ENCODE results near the gene CTTN.

Gene CTTN

GRCh38 chr11:70430671-70431574 lies 32.6 kb downstream of the CTTN start:
- no peak for TF ChIP-seq CTCF (IDR thresholded peaks at IDR 0.05; ENCODE audit: extremely low read depth, missing control alignments)

GRCh38 chr11:70431611-70432010 lies 33.3 kb downstream of the CTTN start:
- no peak for TF ChIP-seq CTCF (IDR thresholded peaks at IDR 0.05; ENCODE audit: extremely low read depth, missing control alignments)
- no peak for DNase-seq (ENCODE audit: low spot score)

More at GRCh38 chr11:70430671-70431574, 32.6 kb downstream of the CTTN start:
- no peak for DNase-seq (ENCODE audit: low spot score)

GRCh38 chr11:70432065-70432464 lies 33.7 kb downstream of the CTTN start:
- TF ChIP-seq CTCF (IDR thresholded peaks at IDR 0.05; ENCODE audit: extremely low read depth, missing control alignments): no peak

GRCh38 chr11:70432580-70432979 lies 34.3 kb downstream of the CTTN start:
- TF ChIP-seq CTCF (IDR thresholded peaks at IDR 0.05; ENCODE audit: extremely low read depth, missing control alignments): no peak

More at GRCh38 chr11:70432065-70432464, 33.7 kb downstream of the CTTN start:
- DNase-seq (ENCODE audit: low spot score): no peak

GRCh38 chr11:70433038-70433437 lies 34.7 kb downstream of the CTTN start:
- no peak for TF ChIP-seq CTCF (IDR thresholded peaks at IDR 0.05; ENCODE audit: extremely low read depth, missing control alignments)
- no peak for DNase-seq (ENCODE audit: low spot score)

More at GRCh38 chr11:70432580-70432979, 34.3 kb downstream of the CTTN start:
- DNase-seq (ENCODE audit: low spot score): no peak

GRCh38 chr11:70433526-70433925 lies 35.2 kb downstream of the CTTN start:
- TF ChIP-seq CTCF (IDR thresholded peaks at IDR 0.05; ENCODE audit: extremely low read depth, missing control alignments): no peak
- DNase-seq (ENCODE audit: low spot score): no peak

GRCh38 chr11:70433966-70434812 lies 35.9 kb downstream of the CTTN start:
- DNase-seq (ENCODE audit: low spot score): no peak
- TF ChIP-seq CTCF (IDR thresholded peaks at IDR 0.05; ENCODE audit: extremely low read depth, missing control alignments): no peak
